K562 (cell line): ENCODE data around the gene HAND2. TPM values are rescaled to one million over a fixed set of nuclear protein-coding genes. Genes with fewer than 3 reads are reported as not detected.

Source experiments
- ATAC-seq: fragments of 200-7000 bp; cut with Tn5 transposase; 3 replicates; pipeline ENCODE4 v1.9.1; 2020; ENCODE audit warnings: moderate library complexity
- BruUV-seq: library from RNA; stranded (reverse); fragments of 400-500 nt; replicated peaks from 2 replicates; lab custom pipeline; 2021; lab: Mats Ljungman, UMichigan
- CTCF ChIA-PET: fragments of 300-600 bp; formaldehyde crosslinking; extraction: SDS; loops from one replicate; lab custom pipeline; 2021; ENCODE audit warnings: low intra/inter-chr PET ratio; lab: Yijun Ruan, JAX
- POLR2A ChIA-PET: fragments of 300-600, 350-650 bp; sonication (Branson Sonifier 250); formaldehyde crosslinking; extraction: SDS; loops from one replicate; lab custom pipeline; 2021; ENCODE audit warnings: antibody characterized with exemption, inconsistent platforms; lab: Yijun Ruan, JAX
- DNase-seq, 4 experiments: peaks; one replicate each; pipeline versions ENCODE4 v3.0.0 to v3.0.0-alpha.2; 2011 to 2018; ENCODE audit warnings: low spot score in 3 of 4, mixed read lengths in 3 of 4; ENCODE audit errors: extremely low read depth in 1 of 4
- FAIRE-seq: peaks from 2 replicates; lab custom pipeline; 2011; peaks lifted over from hg19 to GRCh38; lab: Jason Lieb, UNC
- H2AFZ ChIP-seq: 2 replicates; pipeline ENCODE4 v1.6.0; 2011; ENCODE audit warnings: low read depth, low read length, control low read depth, inconsistent platforms
- H3K27ac ChIP-seq: fragments of 200-600 bp; 3 replicates; pipeline ENCODE4 v1.8.0; 2011; ENCODE audit warnings: low read depth, mild to moderate bottlenecking, control low read depth, inconsistent platforms, low read length, moderate library complexity, mixed read lengths; ENCODE audit errors: extremely low read depth
- H3K27me3 ChIP-seq, 2 experiments: fragments of 300-600 bp in 1 of 2; 2 replicates in 1 of 2; 3 replicates in 1 of 2; pipeline versions ENCODE4 v1.6.0 to v1.8.0; 2011; ENCODE audit warnings: inconsistent platforms in 2 of 2, low read length in 2 of 2, mild to moderate bottlenecking in 1 of 2, mixed read lengths in 1 of 2, moderate library complexity in 1 of 2; ENCODE audit not compliant: control insufficient read depth in 2 of 2, insufficient read depth in 2 of 2
- H3K36me3 ChIP-seq: fragments of 300-600 bp; 3 replicates; pipeline ENCODE4 v1.8.0; 2011; ENCODE audit warnings: mild to moderate bottlenecking, low read length, inconsistent platforms; ENCODE audit not compliant: control insufficient read depth, insufficient read depth
- H3K4me1 ChIP-seq, 2 experiments: fragments of 200-600 bp in 1 of 2; replicated peaks in 1 of 2; 2 replicates in 1 of 2; 3 replicates in 1 of 2; pipeline versions ENCODE4 v1.5.1 to v1.8.0; 2011; ENCODE audit warnings: inconsistent platforms in 2 of 2, low read length in 2 of 2, mild to moderate bottlenecking in 1 of 2, mixed read lengths in 1 of 2, moderate library complexity in 1 of 2; ENCODE audit not compliant: control insufficient read depth in 2 of 2, insufficient read depth in 2 of 2
- H3K4me2 ChIP-seq: 2 replicates; pipeline ENCODE4 v1.6.1; 2011; ENCODE audit warnings: low read length, control low read depth, inconsistent platforms, mixed read lengths; ENCODE audit not compliant: insufficient read depth
- H3K4me3 ChIP-seq: fragments of 200-600 bp; sonication (generic), shearing (Covaris generic); 2 replicates; pipeline ENCODE4 v1.5.1; 2016; ENCODE audit warnings: control low read depth, inconsistent platforms
- H3K79me2 ChIP-seq: fragments of 200-600 bp; 3 replicates; pipeline ENCODE4 v1.8.0; 2011; ENCODE audit warnings: low read length, inconsistent platforms; ENCODE audit not compliant: control insufficient read depth, insufficient read depth
- H3K9ac ChIP-seq, 2 experiments: 2 replicates each; pipeline versions ENCODE4 v1.6.0 to v1.6.1; 2011; ENCODE audit warnings: low read depth in 2 of 2, low read length in 2 of 2, control low read depth in 1 of 2, inconsistent platforms in 1 of 2, mild to moderate bottlenecking in 1 of 2, mixed read lengths in 1 of 2; ENCODE audit not compliant: insufficient read depth in 1 of 2
- H3K9me1 ChIP-seq: one replicate; pipeline ENCODE4 v1.6.0; 2011; ENCODE audit warnings: inconsistent platforms, mild to moderate bottlenecking, low read length, moderate library complexity; ENCODE audit not compliant: control insufficient read depth, insufficient read depth
- H3K9me3 ChIP-seq: replicated peaks from 2 replicates; pipeline ENCODE4 v1.5.1; 2011; ENCODE audit warnings: low read depth, low read length, inconsistent platforms; ENCODE audit not compliant: control insufficient read depth, insufficient read depth
- H4K20me1 ChIP-seq: replicated peaks from 2 replicates; pipeline ENCODE4 v1.6.1; 2011; ENCODE audit warnings: low read length, inconsistent platforms, mixed read lengths; ENCODE audit not compliant: control insufficient read depth, insufficient read depth
- DACH1 ChIP-seq: fragments of 450-650 bp; IDR thresholded peaks from 2 replicates; pipeline ENCODE4 v1.6.1; 2018; ENCODE audit not compliant: partially characterized antibody
- FOXA1 ChIP-seq: fragments of 450-650 bp; IDR thresholded peaks from 2 replicates; pipeline ENCODE4 v1.6.1; 2016; ENCODE audit warnings: mild to moderate bottlenecking, borderline replicate concordance
- GABPB2 ChIP-seq: fragments of 250-450 bp; sonication (Bioruptor Pico); conservative IDR thresholded peaks from 2 replicates; pipeline ENCODE4 v1.5.1; 2021; ENCODE audit warnings: mild to moderate bottlenecking
- MTA2 ChIP-seq: fragments of 450-650 bp; IDR thresholded peaks from 2 replicates; pipeline ENCODE4 v1.6.1; 2016; ENCODE audit warnings: low read depth
- NEUROD1 ChIP-seq: fragments of 150-350 bp; IDR thresholded peaks from 2 replicates; pipeline ENCODE4 v1.6.1; 2014; ENCODE audit warnings: borderline replicate concordance, low read length, low read depth; ENCODE audit not compliant: partially characterized antibody
- NFATC3 ChIP-seq: fragments of 450-650 bp; IDR thresholded peaks from 2 replicates; pipeline ENCODE4 v1.6.1; 2017; ENCODE audit warnings: mild to moderate bottlenecking
- NFIX ChIP-seq: fragments of 250-450 bp; sonication (Bioruptor Pico); IDR thresholded peaks from 2 replicates; pipeline ENCODE4 v1.4.0; 2020; ENCODE audit warnings: low read depth, mild to moderate bottlenecking, moderate library complexity
- NR2F6 ChIP-seq: fragments of 450-650 bp; formaldehyde crosslinking; IDR thresholded peaks from 2 replicates; pipeline ENCODE4 v1.4.0; 2020; ENCODE audit warnings: mild to moderate bottlenecking
- PRPF4 ChIP-seq: fragments of 200-400 bp; formaldehyde crosslinking; IDR thresholded peaks from one replicate; pipeline ENCODE4 v1.6.1; 2017; ENCODE audit warnings: low read length, low read depth, mild to moderate bottlenecking; ENCODE audit not compliant: insufficient read depth, poor library complexity, severe bottlenecking
- SNRNP70 ChIP-seq: fragments of 200-400 bp; formaldehyde crosslinking; optimal IDR thresholded peaks from 2 replicates; pipeline ENCODE3; 2017; ENCODE audit warnings: low read depth, low read length
- TEAD2 ChIP-seq: fragments of 450-650 bp; IDR thresholded peaks from 2 replicates; pipeline ENCODE4 v1.6.1; 2016; ENCODE audit warnings: missing genetic modification characterization, control low read depth, missing compliant biosample characterization
- ZC3H11A ChIP-seq: IDR thresholded peaks from 2 replicates; pipeline ENCODE4 v1.6.1; 2012; ENCODE audit warnings: low read depth, low read length, improper control_type of control experiment
- ZNF586 ChIP-seq: fragments of 450-650 bp; formaldehyde crosslinking; conservative IDR thresholded peaks from 2 replicates; pipeline ENCODE4 v1.4.0; 2020; ENCODE audit warnings: mild to moderate bottlenecking, moderate library complexity
- WGBS: fragments of 100-300 bp; shearing (Covaris generic); methylation state at CpG from one replicate; pipeline ENCODE4 v1.1.6; 2016; ENCODE audit warnings: low coverage, mixed read lengths; ENCODE audit not compliant: insufficient coverage; ENCODE audit errors: missing lambda C conversion rate; 5-methylcytosine and 5-hydroxymethylcytosine counted together
- in situ Hi-C: fragments of 300-500 bp; cut with MboI; formaldehyde crosslinking; loops from 4 replicates; pipeline ENCODE4 v1.15.0; 2018; ENCODE audit warnings: inconsistent platforms, mixed read lengths
- intact Hi-C: fragments of 100-400 bp; cut with micrococcal nuclease; formaldehyde crosslinking; loops from 2 replicates; pipeline ENCODE4 v1.14.2; 2022
- polyA plus RNA-seq, 8 experiments: library from polyadenylated mRNA; depleted of rRNA in 4 of 8; stranded (reverse) in 5 of 8; unstranded in 3 of 8; fragments of >200 nt; fragmentation: Nextera tagmentation in 2 of 8; fragmentation: Illumina TruSeq in 1 of 8; extraction: Ambion mirVana in 2 of 8; extraction: Trizol in 1 of 8; gene quantifications; 2 replicates each; pipeline versions ENCODE4 v1.2.1 to v1.2.3, GENCODE V29; 2011 to 2014; ENCODE audit warnings: inconsistent platforms in 1 of 8, missing spikeins in 1 of 8
- total RNA-seq, 7 experiments: library from RNA; depleted of rRNA in 6 of 7; stranded (reverse); fragments of >200 nt in 6 of 7; fragmentation: Illumina TruSeq in 2 of 7; extraction: Trizol in 2 of 7; gene quantifications; 2 replicates each; pipeline versions ENCODE4 v1.2.1 to v1.2.3, GENCODE V29; 2011 to 2021; ENCODE audit warnings: low replicate concordance in 1 of 7
- TF ChIP-seq, protein P1 (sequence below): fragments of 450-650 bp; formaldehyde crosslinking; conservative IDR thresholded peaks from 2 replicates; pipeline ENCODE4 v1.4.0; 2022; ENCODE audit warnings: mild to moderate bottlenecking, missing genetic modification characterization
- TF ChIP-seq, protein P2 (sequence below): fragments of 250-450 bp; sonication (Bioruptor Pico); IDR thresholded peaks from 2 replicates; pipeline ENCODE4 v1.9.0; 2021; ENCODE audit warnings: mild to moderate bottlenecking
- TF ChIP-seq, protein P3 (sequence below): sonication (generic); formaldehyde crosslinking; IDR thresholded peaks from 2 replicates; pipeline ENCODE4 v1.8.0; 2022; ENCODE audit warnings: mild to moderate bottlenecking, missing genetic modification reagents
- TF ChIP-seq, protein P4 (sequence below): fragments of 450-650 bp; IDR thresholded peaks from 2 replicates; pipeline ENCODE4 v1.6.1; 2016; ENCODE audit warnings: low read depth, mild to moderate bottlenecking, moderate library complexity
- TF ChIP-seq, protein P5 (sequence below): IDR thresholded peaks from 2 replicates; pipeline ENCODE4 v1.6.1; 2012; ENCODE audit warnings: low read depth, low read length, improper control_type of control experiment, borderline replicate concordance

The HAND2 gene
- total and polyA plus RNA-seq, 9 of the 15 experiments (the other 6 are each of a cell fraction or from before 2014, with no cell fraction given) = 1.7 to 12.8 (median 4.9) TPM

DNA sequence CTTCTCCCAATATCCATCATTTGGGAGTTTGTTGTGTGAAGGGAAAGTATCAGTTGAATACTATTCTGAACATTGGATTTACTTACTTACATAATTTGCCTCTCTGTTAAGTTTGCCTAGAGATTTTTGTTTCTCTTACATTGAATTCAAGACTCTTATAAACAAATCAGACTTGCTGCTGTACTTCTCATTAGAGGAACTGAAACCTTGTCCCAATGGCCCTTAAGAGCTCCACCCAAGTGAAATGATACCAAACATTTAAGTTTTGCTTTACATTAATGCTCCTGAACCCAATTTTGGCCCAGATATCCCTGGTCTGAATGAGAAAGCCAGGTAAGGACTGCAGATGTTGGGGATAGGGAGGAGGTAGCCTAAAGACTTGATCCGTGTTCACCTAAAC, 32.0 kb downstream of the HAND2 start:
- intact Hi-C loops (no loop called here), in situ Hi-C loops (no loop called here)
- Histone ChIP-seq H3K9me3 (no peaks in the 10 kb centered on the region), H3K9me1 (no peaks in the 10 kb centered on the region), H3K4me3 (no peak overlapping the region), H2AFZ (no peak overlapping the region), H4K20me1 (no peaks in the 10 kb centered on the region), H3K27me3 (no peaks in the 10 kb centered on the region), H3K79me2 (no peaks in the 10 kb centered on the region), H3K9ac (no peak overlapping the region), H3K4me2 (no peak overlapping the region), H3K27ac (no peak overlapping the region), H3K36me3 (no peaks in the 10 kb centered on the region), H3K4me1 (peaks cover 0 to 6% of the 10 kb centered on the region in 2 experiments; a peak in 3 of 5 replicates)
- no peak for FAIRE-seq
- ChIA-PET POLR2A (no interaction called here), CTCF (no interaction called here)
- 8% methylated on average over 1 of the region's 1 CpG for whole genome bisulfite sequencing
- ATAC-seq = no peak
- DNase-seq = no peak
- BruUV-seq = no TSS peak
- TF ChIP-seq SNRNP70 (no peak), MTA2 (no peak), PRPF4 (no peak), GABPB2 (CRISPR knock-in tag) (no peak), ZC3H11A (no peak), NFATC3 (no peak), NFIX (CRISPR knock-in tag) (no peak), NEUROD1 (no peak), ZNF586 (CRISPR knock-in tag) (no peak), TEAD2 (tag) (no peak), NR2F6 (CRISPR knock-in tag) (no peak), DACH1 (no peak), FOXA1 (no peak)
- TF ChIP-seq, protein P1, sequence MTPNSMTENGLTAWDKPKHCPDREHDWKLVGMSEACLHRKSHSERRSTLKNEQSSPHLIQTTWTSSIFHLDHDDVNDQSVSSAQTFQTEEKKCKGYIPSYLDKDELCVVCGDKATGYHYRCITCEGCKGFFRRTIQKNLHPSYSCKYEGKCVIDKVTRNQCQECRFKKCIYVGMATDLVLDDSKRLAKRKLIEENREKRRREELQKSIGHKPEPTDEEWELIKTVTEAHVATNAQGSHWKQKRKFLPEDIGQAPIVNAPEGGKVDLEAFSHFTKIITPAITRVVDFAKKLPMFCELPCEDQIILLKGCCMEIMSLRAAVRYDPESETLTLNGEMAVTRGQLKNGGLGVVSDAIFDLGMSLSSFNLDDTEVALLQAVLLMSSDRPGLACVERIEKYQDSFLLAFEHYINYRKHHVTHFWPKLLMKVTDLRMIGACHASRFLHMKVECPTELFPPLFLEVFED (CRISPR knock-in tag) = no peak
- TF ChIP-seq, protein P2, sequence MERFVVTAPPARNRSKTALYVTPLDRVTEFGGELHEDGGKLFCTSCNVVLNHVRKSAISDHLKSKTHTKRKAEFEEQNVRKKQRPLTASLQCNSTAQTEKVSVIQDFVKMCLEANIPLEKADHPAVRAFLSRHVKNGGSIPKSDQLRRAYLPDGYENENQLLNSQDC (CRISPR knock-in tag) = no peak
- TF ChIP-seq, protein P3, sequence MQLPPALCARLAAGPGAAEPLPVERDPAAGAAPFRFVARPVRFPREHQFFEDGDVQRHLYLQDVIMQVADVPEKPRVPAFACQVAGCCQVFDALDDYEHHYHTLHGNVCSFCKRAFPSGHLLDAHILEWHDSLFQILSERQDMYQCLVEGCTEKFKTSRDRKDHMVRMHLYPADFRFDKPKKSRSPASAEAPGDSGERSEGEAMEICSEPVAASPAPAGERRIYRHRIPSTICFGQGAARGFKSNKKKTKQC = no peak
- TF ChIP-seq, protein P4, sequence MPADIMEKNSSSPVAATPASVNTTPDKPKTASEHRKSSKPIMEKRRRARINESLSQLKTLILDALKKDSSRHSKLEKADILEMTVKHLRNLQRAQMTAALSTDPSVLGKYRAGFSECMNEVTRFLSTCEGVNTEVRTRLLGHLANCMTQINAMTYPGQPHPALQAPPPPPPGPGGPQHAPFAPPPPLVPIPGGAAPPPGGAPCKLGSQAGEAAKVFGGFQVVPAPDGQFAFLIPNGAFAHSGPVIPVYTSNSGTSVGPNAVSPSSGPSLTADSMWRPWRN = no peak
- TF ChIP-seq, protein P5, sequence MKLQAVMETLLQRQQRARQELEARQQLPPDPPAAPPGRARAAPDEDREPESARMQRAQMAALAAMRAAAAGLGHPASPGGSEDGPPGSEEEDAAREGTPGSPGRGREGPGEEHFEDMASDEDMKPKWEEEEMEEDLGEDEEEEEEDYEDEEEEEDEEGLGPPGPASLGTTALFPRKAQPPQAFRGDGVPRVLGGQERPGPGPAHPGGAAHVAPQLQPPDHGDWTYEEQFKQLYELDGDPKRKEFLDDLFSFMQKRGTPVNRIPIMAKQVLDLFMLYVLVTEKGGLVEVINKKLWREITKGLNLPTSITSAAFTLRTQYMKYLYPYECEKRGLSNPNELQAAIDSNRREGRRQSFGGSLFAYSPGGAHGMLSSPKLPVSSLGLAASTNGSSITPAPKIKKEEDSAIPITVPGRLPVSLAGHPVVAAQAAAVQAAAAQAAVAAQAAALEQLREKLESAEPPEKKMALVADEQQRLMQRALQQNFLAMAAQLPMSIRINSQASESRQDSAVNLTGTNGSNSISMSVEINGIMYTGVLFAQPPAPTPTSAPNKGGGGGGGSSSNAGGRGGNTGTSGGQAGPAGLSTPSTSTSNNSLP = no peak
